Measurements from ENCODE around the gene PREB. TPM values are rescaled to one million over a fixed set of nuclear protein-coding genes. Genes with fewer than 3 reads are reported as not detected.

Gene PREB
- total and polyA plus RNA-seq, 2 of the 13 experiments (the other 11 are each of a cell fraction or from before 2014, with no cell fraction given), result 112 to 192 TPM

DNA sequence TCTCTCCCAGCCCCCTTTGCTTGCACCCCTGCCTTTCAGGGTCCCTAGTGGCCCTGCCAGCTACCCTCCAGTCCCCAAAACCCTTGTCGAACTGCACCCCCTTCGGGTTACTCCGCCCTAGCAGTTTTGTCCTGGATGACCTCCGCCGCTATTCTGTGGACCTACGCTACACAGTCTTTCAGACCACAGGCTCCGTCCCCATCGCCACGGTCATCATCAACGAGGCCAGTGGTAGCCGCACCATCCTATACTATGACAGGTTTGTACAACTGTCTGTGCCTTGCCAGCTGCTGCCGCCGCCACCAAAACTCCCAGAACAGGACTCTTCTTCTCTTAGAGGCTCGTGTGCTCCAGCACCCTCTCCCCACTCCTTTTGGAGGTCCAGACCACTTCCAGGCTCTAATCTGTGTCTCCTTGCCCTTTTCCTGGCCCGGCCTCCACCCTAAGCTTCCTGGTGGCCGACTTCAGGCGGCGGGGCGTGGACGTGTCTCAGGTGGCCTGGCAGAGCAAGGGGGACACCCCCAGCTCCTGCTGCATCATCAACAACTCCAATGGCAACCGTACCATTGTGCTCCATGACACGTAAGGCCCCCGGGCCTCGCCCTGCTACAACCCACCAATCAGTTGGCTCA, 40.0 kb downstream of the PREB start (continued):
- TF ChIP-seq SNAPC4 (CRISPR knock-in tag; IDR thresholded peaks at IDR 0.05) (peak; percentile 21; the same call in 1 of the 2 replicates), ZC3H13 (CRISPR knock-in tag; IDR thresholded peaks at IDR 0.05) (peak; percentile 45), HES4 (CRISPR knock-in tag; IDR thresholded peaks at IDR 0.05; ENCODE audit: borderline replicate concordance) (peak; percentile 2; the same call in 1 of the 2 replicates), ZNF768 (CRISPR knock-in tag; IDR thresholded peaks at IDR 0.05) (0 out of 2 replicates have a peak, but pooled peaks have one; percentile 29), ASH2L (IDR thresholded peaks at IDR 0.05; ENCODE audit: insufficient read length, low read depth, low read length) (peak; percentile 2), CAMTA2 (CRISPR knock-in tag; IDR thresholded peaks at IDR 0.05; ENCODE audit: borderline replicate concordance) (0 out of 2 replicates have a peak, but pooled peaks have one; percentile 35), PITX1 (CRISPR knock-in tag; IDR thresholded peaks at IDR 0.05) (peak; percentile 20; the same call in 1 of the 2 replicates), ZNF567 (CRISPR knock-in tag; IDR thresholded peaks at IDR 0.05; ENCODE audit: borderline replicate concordance) (0 out of 2 replicates have a peak, but pooled peaks have one; percentile 18), ZNF703 (CRISPR knock-in tag; IDR thresholded peaks at IDR 0.05; ENCODE audit: borderline replicate concordance) (no peak), THYN1 (CRISPR knock-in tag; IDR thresholded peaks at IDR 0.05; ENCODE audit: borderline replicate concordance, low read depth) (0 out of 2 replicates have a peak, but pooled peaks have one; percentile 13), NFKB2 (CRISPR knock-in tag; IDR thresholded peaks at IDR 0.05; ENCODE audit: borderline replicate concordance) (peak; percentile 61; the same call in 1 of the 2 replicates), FOXJ3 (CRISPR knock-in tag; IDR thresholded peaks at IDR 0.05; ENCODE audit: borderline replicate concordance) (no peak), ZNF550 (CRISPR knock-in tag; IDR thresholded peaks at IDR 0.05; ENCODE audit: borderline replicate concordance) (peak; percentile 12; the same call in 1 of the 2 replicates), ZBTB4 (CRISPR knock-in tag; IDR thresholded peaks at IDR 0.05; ENCODE audit: borderline replicate concordance) (peak; percentile 62; the same call in 1 of the 2 replicates), ZNF501 (CRISPR knock-in tag; IDR thresholded peaks at IDR 0.05) (0 out of 2 replicates have a peak, but pooled peaks have one; percentile 6)
- TF ChIP-seq, protein P1, sequence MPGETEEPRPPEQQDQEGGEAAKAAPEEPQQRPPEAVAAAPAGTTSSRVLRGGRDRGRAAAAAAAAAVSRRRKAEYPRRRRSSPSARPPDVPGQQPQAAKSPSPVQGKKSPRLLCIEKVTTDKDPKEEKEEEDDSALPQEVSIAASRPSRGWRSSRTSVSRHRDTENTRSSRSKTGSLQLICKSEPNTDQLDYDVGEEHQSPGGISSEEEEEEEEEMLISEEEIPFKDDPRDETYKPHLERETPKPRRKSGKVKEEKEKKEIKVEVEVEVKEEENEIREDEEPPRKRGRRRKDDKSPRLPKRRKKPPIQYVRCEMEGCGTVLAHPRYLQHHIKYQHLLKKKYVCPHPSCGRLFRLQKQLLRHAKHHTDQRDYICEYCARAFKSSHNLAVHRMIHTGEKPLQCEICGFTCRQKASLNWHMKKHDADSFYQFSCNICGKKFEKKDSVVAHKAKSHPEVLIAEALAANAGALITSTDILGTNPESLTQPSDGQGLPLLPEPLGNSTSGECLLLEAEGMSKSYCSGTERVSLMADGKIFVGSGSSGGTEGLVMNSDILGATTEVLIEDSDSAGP (CRISPR knock-in tag; IDR thresholded peaks at IDR 0.05; ENCODE audit: borderline replicate concordance), result 0 out of 2 replicates have a peak, but pooled peaks have one; percentile 49

Data from HepG2 (cell line).